Neural cell (in vitro differentiated cells): ENCODE measurements around the gene ARHGAP30.

Source experiments
- EP300 ChIP-seq: fragments of 450-650 bp; conservative IDR thresholded peaks from 2 replicates; pipeline ENCODE4 v1.6.1; 2014; ENCODE audit warnings: antibody characterized with exemption, mild to moderate bottlenecking, moderate library complexity; ENCODE audit not compliant: poor library complexity, severe bottlenecking
- EZH2 ChIP-seq: fragments of 200-600, 300-800 bp; shearing (Covaris generic), sonication (generic); IDR thresholded peaks from 2 replicates; pipeline ENCODE4 v1.6.1; 2014; ENCODE audit warnings: antibody characterized with exemption, low read length, borderline replicate concordance, mild to moderate bottlenecking; ENCODE audit not compliant: insufficient read depth, poor library complexity, severe bottlenecking
- TAF1 ChIP-seq: IDR thresholded peaks from 2 replicates; pipeline ENCODE4 v1.6.1; 2012; ENCODE audit warnings: low read depth
- TF ChIP-seq, protein P1 (sequence below): fragments of 450-650 bp; IDR thresholded peaks from 2 replicates; pipeline ENCODE4 v1.5.1; 2014; ENCODE audit warnings: antibody characterized with exemption, mild to moderate bottlenecking, moderate library complexity; ENCODE audit not compliant: poor library complexity, severe bottlenecking

DNA sequence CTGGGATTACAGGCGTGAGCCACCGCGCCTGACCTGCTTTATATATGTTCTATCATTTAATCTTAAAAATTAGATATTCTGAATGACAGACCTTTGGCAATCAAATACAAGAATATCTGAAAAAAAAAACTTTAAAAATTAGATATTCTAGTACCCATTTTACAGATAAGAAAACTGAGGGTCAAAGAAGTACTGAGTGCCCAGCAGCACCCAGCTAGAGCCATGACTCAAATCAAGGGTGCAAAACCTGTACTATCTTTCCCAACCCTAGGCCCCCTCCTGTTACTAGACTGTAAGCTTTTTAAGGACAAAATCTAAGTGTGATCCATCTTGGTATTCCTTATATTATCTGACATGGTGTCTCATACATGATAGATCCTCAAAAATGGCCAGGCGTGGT, 8.3 kb downstream of the ARHGAP30 start:
- TF ChIP-seq TAF1 = no peak
- TF ChIP-seq, protein P1, sequence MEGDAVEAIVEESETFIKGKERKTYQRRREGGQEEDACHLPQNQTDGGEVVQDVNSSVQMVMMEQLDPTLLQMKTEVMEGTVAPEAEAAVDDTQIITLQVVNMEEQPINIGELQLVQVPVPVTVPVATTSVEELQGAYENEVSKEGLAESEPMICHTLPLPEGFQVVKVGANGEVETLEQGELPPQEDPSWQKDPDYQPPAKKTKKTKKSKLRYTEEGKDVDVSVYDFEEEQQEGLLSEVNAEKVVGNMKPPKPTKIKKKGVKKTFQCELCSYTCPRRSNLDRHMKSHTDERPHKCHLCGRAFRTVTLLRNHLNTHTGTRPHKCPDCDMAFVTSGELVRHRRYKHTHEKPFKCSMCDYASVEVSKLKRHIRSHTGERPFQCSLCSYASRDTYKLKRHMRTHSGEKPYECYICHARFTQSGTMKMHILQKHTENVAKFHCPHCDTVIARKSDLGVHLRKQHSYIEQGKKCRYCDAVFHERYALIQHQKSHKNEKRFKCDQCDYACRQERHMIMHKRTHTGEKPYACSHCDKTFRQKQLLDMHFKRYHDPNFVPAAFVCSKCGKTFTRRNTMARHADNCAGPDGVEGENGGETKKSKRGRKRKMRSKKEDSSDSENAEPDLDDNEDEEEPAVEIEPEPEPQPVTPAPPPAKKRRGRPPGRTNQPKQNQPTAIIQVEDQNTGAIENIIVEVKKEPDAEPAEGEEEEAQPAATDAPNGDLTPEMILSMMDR = no peak
- no peak for TF ChIP-seq EP300
- TF ChIP-seq EZH2 = no peak
